B cell (primary cell): ENCODE data around the gene PCDH19. TPM values are rescaled to one million over a fixed set of nuclear protein-coding genes. Genes with fewer than 3 reads are reported as not detected.

Experiments
- ATAC-seq: fragments of 200-7000 bp; cut with Tn5 transposase; one replicate; pipeline ENCODE4 v1.10.0; 2021; ENCODE audit warnings: low read depth, mild to moderate bottlenecking, moderate number of reproducible peaks, moderate library complexity
- CTCF ChIA-PET: fragments of 350-600 bp; sonication (Branson Sonifier 250); formaldehyde crosslinking; loops from one replicate; lab custom pipeline; 2021; ENCODE audit warnings: antibody characterized with exemption, inconsistent platforms; lab: Charles Lee
- POLR2A ChIA-PET: fragments of 350-600 bp; sonication (Branson Sonifier 250); formaldehyde crosslinking; loops from one replicate; lab custom pipeline; 2021; ENCODE audit warnings: antibody characterized with exemption; lab: Charles Lee
- DNase-seq: peaks from one replicate; pipeline ENCODE4 v3.0.0; 2013
- H2AFZ ChIP-seq: 2 replicates; pipeline ENCODE4 v1.6.1; 2012; ENCODE audit warnings: mild to moderate bottlenecking, low read depth, low read length; ENCODE audit not compliant: insufficient read depth, poor library complexity, severe bottlenecking
- H3K27ac ChIP-seq, 2 donors: 1 replicate in 1 of 2; 2 replicates in 1 of 2; pipeline ENCODE4 v1.5.1; 2012 to 2013; ENCODE audit warnings: low read length in 2 of 2, mild to moderate bottlenecking in 2 of 2, moderate library complexity in 1 of 2
- H3K27me3 ChIP-seq, 4 experiments: fragments of 200-600 bp in 1 of 4; sonication (generic) in 1 of 4; replicated peaks in 1 of 4; 1 replicate in 2 of 4; 2 replicates in 2 of 4; pipeline versions ENCODE4 v1.6.1 to v1.7.0; 2013 to 2016; ENCODE audit warnings: low read length in 3 of 4, mild to moderate bottlenecking in 2 of 4, mixed read lengths in 1 of 4, moderate library complexity in 1 of 4; ENCODE audit not compliant: insufficient read depth in 4 of 4, control insufficient read depth in 3 of 4; ENCODE audit errors: control extremely low read depth in 1 of 4
- H3K36me3 ChIP-seq, 2 experiments: replicated peaks in 1 of 2; 1 replicate in 1 of 2; 2 replicates in 1 of 2; pipeline versions ENCODE4 v1.6.1 to v1.7.1; 2013; ENCODE audit warnings: low read length in 1 of 2; ENCODE audit not compliant: insufficient read depth in 2 of 2, control insufficient read depth in 1 of 2; ENCODE audit errors: control extremely low read depth in 1 of 2, extremely low read depth in 1 of 2
- H3K4me1 ChIP-seq, 2 donors: fragments of 200-600 bp in 1 of 2; sonication (generic) in 1 of 2; 1 replicate in 1 of 2; 2 replicates in 1 of 2; pipeline versions ENCODE4 v1.5.1 to v1.6.1; 2013 to 2017; ENCODE audit warnings: low read length in 2 of 2; ENCODE audit not compliant: control insufficient read depth in 2 of 2, insufficient read depth in 2 of 2
- H3K4me2 ChIP-seq: replicated peaks from 2 replicates; pipeline ENCODE3; 2012; ENCODE audit warnings: mild to moderate bottlenecking, low read depth, low read length; ENCODE audit not compliant: poor library complexity, severe bottlenecking
- H3K4me3 ChIP-seq, 5 experiments: fragments of 200-600 bp in 1 of 5; sonication (generic) in 1 of 5; 1 replicate in 3 of 5; 2 replicates in 2 of 5; pipeline versions ENCODE4 v1.5.1 to v1.7.0; 2011 to 2016; ENCODE audit warnings: low read length in 4 of 5, mild to moderate bottlenecking in 4 of 5, low read depth in 2 of 5, control low read depth in 1 of 5, moderate library complexity in 1 of 5; ENCODE audit not compliant: insufficient read depth in 1 of 5; ENCODE audit errors: control extremely low read depth in 1 of 5, extremely low read depth in 1 of 5
- H3K79me2 ChIP-seq: fragments of 200-600 bp; sonication (generic); one replicate; pipeline ENCODE4 v1.6.0; 2016; ENCODE audit warnings: low read length; ENCODE audit not compliant: control insufficient read depth, insufficient read depth
- H3K9ac ChIP-seq: fragments of 200-600 bp; sonication (generic); 2 replicates; pipeline ENCODE4 v1.6.1; 2017; ENCODE audit warnings: mild to moderate bottlenecking, low read length, moderate library complexity
- H3K9me3 ChIP-seq, 3 donors: one replicate each; pipeline versions ENCODE4 v1.6.1 to v1.7.1; 2013; ENCODE audit warnings: low read length in 2 of 3; ENCODE audit not compliant: control insufficient read depth in 2 of 3, insufficient read depth in 1 of 3; ENCODE audit errors: control extremely low read depth in 1 of 3
- H4K20me1 ChIP-seq: 2 replicates; pipeline ENCODE4 v1.6.0; 2012; ENCODE audit warnings: mild to moderate bottlenecking, low read length; ENCODE audit not compliant: insufficient read depth, control insufficient read depth, poor library complexity, severe bottlenecking
- H3K27ac Mint-ChIP-seq: one replicate; pipeline ENCODE4 v1.8.0; 2021; ENCODE audit warnings: mixed read lengths
- H3K27me3 Mint-ChIP-seq: one replicate; pipeline ENCODE4 v1.8.0; 2021; ENCODE audit warnings: mixed read lengths
- H3K4me1 Mint-ChIP-seq: one replicate; pipeline ENCODE4 v1.8.0; 2021; ENCODE audit warnings: mixed read lengths
- H3K4me3 Mint-ChIP-seq: one replicate; pipeline ENCODE4 v1.8.0; 2021; ENCODE audit warnings: mixed read lengths
- H3K9me3 Mint-ChIP-seq: one replicate; pipeline ENCODE4 v1.8.0; 2022; ENCODE audit warnings: mixed read lengths; ENCODE audit not compliant: insufficient read depth
- CTCF ChIP-seq: fragments of 200-600 bp; IDR thresholded peaks from one replicate; pipeline ENCODE4 v1.8.0; 2022; ENCODE audit warnings: antibody characterized with exemption, mild to moderate bottlenecking
- EZH2 ChIP-seq: IDR thresholded peaks from 2 replicates; pipeline ENCODE4 v1.6.1; 2012; ENCODE audit warnings: borderline replicate concordance, low read depth, mild to moderate bottlenecking, moderate library complexity, low read length; ENCODE audit not compliant: insufficient read depth, poor library complexity, severe bottlenecking
- WGBS: methylation state at CpG from one replicate; pipeline ENCODE4 v1.1.5; 2013; ENCODE audit warnings: missing lambda C conversion rate; ENCODE audit not compliant: insufficient coverage; 5-methylcytosine and 5-hydroxymethylcytosine counted together
- intact Hi-C: fragments of 100-400 bp; cut with micrococcal nuclease; formaldehyde crosslinking; loops from one replicate; pipeline ENCODE4 v1.10.0; 2022
- polyA plus RNA-seq: library from polyadenylated mRNA; depleted of rRNA; stranded (reverse); fragments of >200 nt; gene quantifications from 2 replicates; pipeline ENCODE4 v1.2.3, GENCODE V29; 2012
- total RNA-seq, 2 donors: library from RNA; stranded (reverse); fragments of 120-200 nt in 1 of 2; gene quantifications; 1 replicate in 1 of 2; 2 replicates in 1 of 2; pipeline versions ENCODE4 v1.2.3 to v1.2.4, GENCODE V29; 2013 to 2022

Gene PCDH19
- total and polyA plus RNA-seq, 2 donors (not counting 1 experiment from before 2014, with no cell fraction given) = not detected

DNA sequence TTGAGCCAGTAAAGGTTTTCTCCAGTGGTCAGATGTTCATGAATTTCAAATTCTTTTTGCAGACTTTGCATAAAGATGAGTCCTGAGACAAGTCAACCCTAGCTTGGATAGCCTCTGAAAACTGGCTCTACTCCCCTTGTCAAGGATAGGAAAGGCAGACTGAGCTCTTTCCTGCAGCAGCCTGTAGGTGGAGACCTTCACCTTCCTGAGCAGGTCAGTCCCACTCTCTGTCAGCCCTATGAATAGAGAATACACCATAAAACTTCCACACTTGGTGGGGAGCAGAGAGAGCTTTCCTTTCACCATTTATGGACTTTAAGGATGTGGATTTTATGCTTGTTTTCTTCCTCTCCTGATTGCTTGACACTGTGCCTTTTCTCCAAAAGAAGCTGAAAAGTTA is 41.9 kb downstream of the PCDH19 start:
- H3K27me3 Mint-ChIP-seq = no peaks in the 10 kb centered on the region
- no peak for DNase-seq

GRCh38 chrX:100363896-100364295 is 46.2 kb downstream of the PCDH19 start:
- WGBS = no CpG with 5 or more reads among the region's 3 CpGs
- ATAC-seq (no peak), DNase-seq (no peak)
- no peak overlapping the region for H2AFZ ChIP-seq
- intact Hi-C loops = no loop called here
- no peaks in the 10 kb centered on the region for H3K9me3 Mint-ChIP-seq
- no peak for TF ChIP-seq CTCF
- no peak for TF ChIP-seq EZH2
- no peaks in the 10 kb centered on the region for H3K36me3 ChIP-seq
- H3K4me3 ChIP-seq = no peak overlapping the region
- H3K4me3 Mint-ChIP-seq = no peak overlapping the region
- ChIA-PET POLR2A (no interaction called here), CTCF (no interaction called here)
- no peak overlapping the region for H3K27ac ChIP-seq
- H3K9me3 ChIP-seq = no peaks in the 10 kb centered on the region
- no peaks in the 10 kb centered on the region for H3K79me2 ChIP-seq
- H3K4me2 ChIP-seq = no peak overlapping the region
- no peak overlapping the region for H3K27ac Mint-ChIP-seq
- no peaks in the 10 kb centered on the region for H3K4me1 Mint-ChIP-seq
- no peak overlapping the region for H3K9ac ChIP-seq
- H3K27me3 Mint-ChIP-seq = no peaks in the 10 kb centered on the region
- H3K27me3 ChIP-seq = peaks cover 0 to 2% (median 0%) of the 10 kb centered on the region in 4 experiments
- no peaks in the 10 kb centered on the region for H3K4me1 ChIP-seq
- no peaks in the 10 kb centered on the region for H4K20me1 ChIP-seq

More for the DNA sequence above, 41.9 kb downstream of the PCDH19 start:
- H3K4me1 ChIP-seq = no peaks in the 10 kb centered on the region
- no peaks in the 10 kb centered on the region for H3K9me3 ChIP-seq
- H4K20me1 ChIP-seq = no peaks in the 10 kb centered on the region
- ChIA-PET POLR2A (no interaction called here), CTCF (interaction anchor here (1.8 kb wide), 1 partner anchor 45 kb away, joined by 7 read pairs; no protein-coding TSS in a partner anchor)
- H3K4me2 ChIP-seq = no peak overlapping the region
- intact Hi-C loops = no loop called here
- no peak overlapping the region for H3K4me3 ChIP-seq
- peaks cover 0 to 2% (median 0%) of the 10 kb centered on the region in 4 experiments for H3K27me3 ChIP-seq
- Mint-ChIP-seq H3K27ac (no peak overlapping the region), H3K4me3 (no peak overlapping the region), H3K4me1 (no peaks in the 10 kb centered on the region), H3K9me3 (no peaks in the 10 kb centered on the region)
- no peak for ATAC-seq
- H3K27ac ChIP-seq = no peak overlapping the region
- H2AFZ ChIP-seq = no peak overlapping the region
- TF ChIP-seq CTCF = no peak
- TF ChIP-seq EZH2 = no peak
- no peaks in the 10 kb centered on the region for H3K79me2 ChIP-seq
- no peaks in the 10 kb centered on the region for H3K36me3 ChIP-seq
- no peak overlapping the region for H3K9ac ChIP-seq
